GM23338 (cell line): ENCODE measurements around the gene CNTNAP2. TPM values are rescaled to one million over a fixed set of nuclear protein-coding genes. Genes with fewer than 3 reads are reported as not detected.

Source experiments
- ATAC-seq: fragments of 200-7000 bp; cut with Tn5 transposase; 3 replicates; pipeline ENCODE4 v1.9.1; 2020
- DNase-seq: peaks from one replicate; pipeline ENCODE4 v3.0.0-alpha.2; 2015; ENCODE audit warnings: low spot score
- H2AFZ ChIP-seq: fragments of 200-600 bp; sonication (generic); 2 replicates; pipeline ENCODE4 v1.8.0; 2016; ENCODE audit warnings: antibody characterized with exemption, mild to moderate bottlenecking, moderate library complexity
- H3F3A ChIP-seq: fragments of 200-600 bp; sonication (generic); replicated peaks from 2 replicates; pipeline ENCODE4 v1.8.0; 2017; ENCODE audit warnings: antibody characterized with exemption, mixed run types, low read depth
- H3K27ac ChIP-seq: fragments of 200-600 bp; sonication (generic); 2 replicates; pipeline ENCODE4 v1.6.1; 2016; ENCODE audit warnings: low read depth
- H3K27me3 ChIP-seq: fragments of 200-600 bp; sonication (generic); 2 replicates; pipeline ENCODE4 v1.8.0; 2016; ENCODE audit warnings: mild to moderate bottlenecking, mixed run types, moderate library complexity; ENCODE audit not compliant: insufficient read depth
- H3K36me3 ChIP-seq: fragments of 200-600 bp; sonication (generic); 2 replicates; pipeline ENCODE4 v1.8.0; 2016; ENCODE audit warnings: mild to moderate bottlenecking; ENCODE audit not compliant: insufficient read depth
- H3K4me1 ChIP-seq: fragments of 200-600 bp; sonication (generic); 2 replicates; pipeline ENCODE4 v1.8.0; 2016; ENCODE audit warnings: mild to moderate bottlenecking, moderate library complexity; ENCODE audit not compliant: insufficient read depth
- H3K4me2 ChIP-seq: fragments of 200-600 bp; sonication (generic); 2 replicates; pipeline ENCODE4 v1.7.1; 2017; ENCODE audit warnings: mixed run types
- H3K4me3 ChIP-seq: fragments of 200-600 bp; sonication (generic); 2 replicates; pipeline ENCODE4 v1.6.1; 2016; ENCODE audit warnings: mixed run types
- H3K79me2 ChIP-seq: fragments of 200-600 bp; sonication (generic); replicated peaks from 2 replicates; pipeline ENCODE4 v1.8.0; 2017; ENCODE audit warnings: mild to moderate bottlenecking; ENCODE audit not compliant: insufficient read depth
- H3K9me2 ChIP-seq: fragments of 200-600 bp; sonication (generic); 2 replicates; pipeline ENCODE4 v1.8.0; 2017; ENCODE audit not compliant: insufficient read depth
- H4K20me1 ChIP-seq: fragments of 200-600 bp; sonication (generic); replicated peaks from 2 replicates; pipeline ENCODE4 v1.8.0; 2017; ENCODE audit warnings: mild to moderate bottlenecking; ENCODE audit not compliant: insufficient read depth
- H3K27ac Mint-ChIP-seq: 2 replicates; pipeline ENCODE4 v1.8.0; 2020; ENCODE audit warnings: inconsistent platforms, mild to moderate bottlenecking, moderate library complexity, mixed read lengths
- H3K27me3 Mint-ChIP-seq: 3 replicates; pipeline ENCODE4 v1.8.0; 2022; ENCODE audit warnings: low read depth, mild to moderate bottlenecking, moderate library complexity, mixed read lengths, inconsistent platforms; ENCODE audit not compliant: insufficient read depth, poor library complexity
- H3K36me3 Mint-ChIP-seq: 3 replicates; pipeline ENCODE4 v1.8.0; 2021; ENCODE audit warnings: low read depth, mild to moderate bottlenecking, inconsistent platforms, moderate library complexity, mixed read lengths
- H3K4me1 Mint-ChIP-seq: 3 replicates; pipeline ENCODE4 v1.8.0; 2020; ENCODE audit warnings: mild to moderate bottlenecking, inconsistent platforms, mixed read lengths
- H3K4me3 Mint-ChIP-seq: 3 replicates; pipeline ENCODE4 v1.8.0; 2021; ENCODE audit warnings: moderate library complexity, mild to moderate bottlenecking, inconsistent platforms, mixed read lengths
- H3K9me3 Mint-ChIP-seq: 3 replicates; pipeline ENCODE4 v1.8.0; 2020; ENCODE audit warnings: moderate library complexity, mild to moderate bottlenecking, inconsistent platforms, mixed read lengths
- EZH2 ChIP-seq: fragments of 200-600 bp; sonication (generic); IDR thresholded peaks from one replicate; pipeline ENCODE4 v1.8.0; 2017; ENCODE audit warnings: antibody characterized with exemption, mild to moderate bottlenecking, low read depth; ENCODE audit not compliant: unreplicated experiment
- JUNB ChIP-seq: IDR thresholded peaks from one replicate; pipeline ENCODE4 v1.6.1; 2016; ENCODE audit warnings: antibody characterized with exemption; ENCODE audit not compliant: unreplicated experiment
- NANOG ChIP-seq: IDR thresholded peaks from 2 replicates; pipeline ENCODE4 v1.6.1; 2016; ENCODE audit warnings: antibody characterized with exemption, borderline replicate concordance
- POLR2AphosphoS5 ChIP-seq: IDR thresholded peaks from 2 replicates; pipeline ENCODE4 v1.6.1; 2016; ENCODE audit warnings: antibody characterized with exemption, low read depth
- STAT1 ChIP-seq: IDR thresholded peaks from one replicate; pipeline ENCODE4 v1.6.1; 2016; ENCODE audit warnings: antibody characterized with exemption; ENCODE audit not compliant: unreplicated experiment
- ZNF114 ChIP-seq: fragments of 250-450 bp; sonication (Bioruptor Pico); IDR thresholded peaks from 2 replicates; pipeline ENCODE4 v1.5.0; 2020; ENCODE audit warnings: mild to moderate bottlenecking, moderate library complexity
- ZNF331 ChIP-seq: fragments of 250-450 bp; sonication (Bioruptor Pico); IDR thresholded peaks from 2 replicates; pipeline ENCODE4 v1.5.0; 2020; ENCODE audit warnings: low read depth, mild to moderate bottlenecking, moderate library complexity
- polyA plus RNA-seq: library from polyadenylated mRNA; unstranded; fragments of >200 nt; fragmentation: Nextera tagmentation; extraction: Ambion mirVana; gene quantifications from 2 replicates; pipeline ENCODE4 v1.2.1, GENCODE V29; 2016
- total RNA-seq: library from RNA; depleted of rRNA; stranded (reverse); fragments of >200 nt; shearing (Covaris generic); gene quantifications from 2 replicates; pipeline ENCODE4 v1.2.3, GENCODE V29; 2014
- TF ChIP-seq, protein P1 (sequence below): IDR thresholded peaks from 2 replicates; pipeline ENCODE4 v1.6.1; 2016; ENCODE audit warnings: antibody characterized with exemption
- TF ChIP-seq, protein P2 (sequence below): fragments of 250-450 bp; sonication (Bioruptor Pico); IDR thresholded peaks from 2 replicates; pipeline ENCODE4 v1.5.0; 2020; ENCODE audit warnings: mild to moderate bottlenecking, moderate library complexity
- TF ChIP-seq, protein P3 (sequence below), 2 experiments: fragments of 200-600 bp in 1 of 2; sonication (generic) in 1 of 2; conservative IDR thresholded peaks; 2 replicates each; pipeline versions ENCODE4 v1.5.1 to v1.6.1; 2016 to 2017; ENCODE audit warnings: antibody characterized with exemption in 2 of 2, low read depth in 2 of 2, mild to moderate bottlenecking in 2 of 2, moderate library complexity in 1 of 2

CNTNAP2 gene
- total and polyA plus RNA-seq, 2 experiments from 2014 or later, result 38.2 to 61.3 TPM

DNA sequence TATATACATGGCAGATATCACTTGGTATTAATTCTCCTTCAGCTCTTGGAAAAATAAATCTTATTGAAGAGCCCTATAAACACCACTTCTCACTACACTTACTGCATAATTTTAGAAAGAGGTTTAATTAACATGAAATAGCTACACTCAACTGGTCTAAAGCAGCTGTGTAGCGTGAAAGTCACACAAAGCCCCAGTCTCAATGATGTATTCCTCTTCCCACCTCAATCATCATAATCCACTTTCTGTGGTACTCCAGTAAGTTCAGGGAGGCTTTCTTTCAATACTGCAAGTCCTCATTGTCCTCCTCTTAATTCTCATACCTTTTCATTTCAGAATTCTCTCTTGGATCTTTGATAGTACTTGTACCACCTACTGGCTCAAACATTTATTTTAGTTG, 688.0 kb downstream of the CNTNAP2 start:
- Mint-ChIP-seq H3K27me3 (no peaks in the 10 kb centered on the region), H3K4me3 (no peak overlapping the region), H3K36me3 (peaks cover under 1% of the 10 kb centered on the region; the same call in 1 of the 3 replicates), H3K9me3 (peaks cover 13% of the 10 kb centered on the region; the same call in 2 of the 3 replicates), H3K27ac (no peak overlapping the region), H3K4me1 (no peaks in the 10 kb centered on the region)
- H2AFZ ChIP-seq, result no peak overlapping the region
- DNase-seq (no peak), ATAC-seq (no peak)
- no peaks in the 10 kb centered on the region for H3K27me3 ChIP-seq
- no peaks in the 10 kb centered on the region for H3F3A ChIP-seq
- no peak overlapping the region for H3K27ac ChIP-seq
- H3K36me3 ChIP-seq, result no peaks in the 10 kb centered on the region; the same call in 1 of the 2 replicates
- no peak for TF ChIP-seq JUNB
- TF ChIP-seq EZH2, result no peak
- TF ChIP-seq ZNF331, result no peak
- TF ChIP-seq POLR2AphosphoS5, result no peak
- TF ChIP-seq, protein P1, sequence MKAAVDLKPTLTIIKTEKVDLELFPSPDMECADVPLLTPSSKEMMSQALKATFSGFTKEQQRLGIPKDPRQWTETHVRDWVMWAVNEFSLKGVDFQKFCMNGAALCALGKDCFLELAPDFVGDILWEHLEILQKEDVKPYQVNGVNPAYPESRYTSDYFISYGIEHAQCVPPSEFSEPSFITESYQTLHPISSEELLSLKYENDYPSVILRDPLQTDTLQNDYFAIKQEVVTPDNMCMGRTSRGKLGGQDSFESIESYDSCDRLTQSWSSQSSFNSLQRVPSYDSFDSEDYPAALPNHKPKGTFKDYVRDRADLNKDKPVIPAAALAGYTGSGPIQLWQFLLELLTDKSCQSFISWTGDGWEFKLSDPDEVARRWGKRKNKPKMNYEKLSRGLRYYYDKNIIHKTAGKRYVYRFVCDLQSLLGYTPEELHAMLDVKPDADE, result no peak
- no peak for TF ChIP-seq STAT1
- TF ChIP-seq, protein P2, sequence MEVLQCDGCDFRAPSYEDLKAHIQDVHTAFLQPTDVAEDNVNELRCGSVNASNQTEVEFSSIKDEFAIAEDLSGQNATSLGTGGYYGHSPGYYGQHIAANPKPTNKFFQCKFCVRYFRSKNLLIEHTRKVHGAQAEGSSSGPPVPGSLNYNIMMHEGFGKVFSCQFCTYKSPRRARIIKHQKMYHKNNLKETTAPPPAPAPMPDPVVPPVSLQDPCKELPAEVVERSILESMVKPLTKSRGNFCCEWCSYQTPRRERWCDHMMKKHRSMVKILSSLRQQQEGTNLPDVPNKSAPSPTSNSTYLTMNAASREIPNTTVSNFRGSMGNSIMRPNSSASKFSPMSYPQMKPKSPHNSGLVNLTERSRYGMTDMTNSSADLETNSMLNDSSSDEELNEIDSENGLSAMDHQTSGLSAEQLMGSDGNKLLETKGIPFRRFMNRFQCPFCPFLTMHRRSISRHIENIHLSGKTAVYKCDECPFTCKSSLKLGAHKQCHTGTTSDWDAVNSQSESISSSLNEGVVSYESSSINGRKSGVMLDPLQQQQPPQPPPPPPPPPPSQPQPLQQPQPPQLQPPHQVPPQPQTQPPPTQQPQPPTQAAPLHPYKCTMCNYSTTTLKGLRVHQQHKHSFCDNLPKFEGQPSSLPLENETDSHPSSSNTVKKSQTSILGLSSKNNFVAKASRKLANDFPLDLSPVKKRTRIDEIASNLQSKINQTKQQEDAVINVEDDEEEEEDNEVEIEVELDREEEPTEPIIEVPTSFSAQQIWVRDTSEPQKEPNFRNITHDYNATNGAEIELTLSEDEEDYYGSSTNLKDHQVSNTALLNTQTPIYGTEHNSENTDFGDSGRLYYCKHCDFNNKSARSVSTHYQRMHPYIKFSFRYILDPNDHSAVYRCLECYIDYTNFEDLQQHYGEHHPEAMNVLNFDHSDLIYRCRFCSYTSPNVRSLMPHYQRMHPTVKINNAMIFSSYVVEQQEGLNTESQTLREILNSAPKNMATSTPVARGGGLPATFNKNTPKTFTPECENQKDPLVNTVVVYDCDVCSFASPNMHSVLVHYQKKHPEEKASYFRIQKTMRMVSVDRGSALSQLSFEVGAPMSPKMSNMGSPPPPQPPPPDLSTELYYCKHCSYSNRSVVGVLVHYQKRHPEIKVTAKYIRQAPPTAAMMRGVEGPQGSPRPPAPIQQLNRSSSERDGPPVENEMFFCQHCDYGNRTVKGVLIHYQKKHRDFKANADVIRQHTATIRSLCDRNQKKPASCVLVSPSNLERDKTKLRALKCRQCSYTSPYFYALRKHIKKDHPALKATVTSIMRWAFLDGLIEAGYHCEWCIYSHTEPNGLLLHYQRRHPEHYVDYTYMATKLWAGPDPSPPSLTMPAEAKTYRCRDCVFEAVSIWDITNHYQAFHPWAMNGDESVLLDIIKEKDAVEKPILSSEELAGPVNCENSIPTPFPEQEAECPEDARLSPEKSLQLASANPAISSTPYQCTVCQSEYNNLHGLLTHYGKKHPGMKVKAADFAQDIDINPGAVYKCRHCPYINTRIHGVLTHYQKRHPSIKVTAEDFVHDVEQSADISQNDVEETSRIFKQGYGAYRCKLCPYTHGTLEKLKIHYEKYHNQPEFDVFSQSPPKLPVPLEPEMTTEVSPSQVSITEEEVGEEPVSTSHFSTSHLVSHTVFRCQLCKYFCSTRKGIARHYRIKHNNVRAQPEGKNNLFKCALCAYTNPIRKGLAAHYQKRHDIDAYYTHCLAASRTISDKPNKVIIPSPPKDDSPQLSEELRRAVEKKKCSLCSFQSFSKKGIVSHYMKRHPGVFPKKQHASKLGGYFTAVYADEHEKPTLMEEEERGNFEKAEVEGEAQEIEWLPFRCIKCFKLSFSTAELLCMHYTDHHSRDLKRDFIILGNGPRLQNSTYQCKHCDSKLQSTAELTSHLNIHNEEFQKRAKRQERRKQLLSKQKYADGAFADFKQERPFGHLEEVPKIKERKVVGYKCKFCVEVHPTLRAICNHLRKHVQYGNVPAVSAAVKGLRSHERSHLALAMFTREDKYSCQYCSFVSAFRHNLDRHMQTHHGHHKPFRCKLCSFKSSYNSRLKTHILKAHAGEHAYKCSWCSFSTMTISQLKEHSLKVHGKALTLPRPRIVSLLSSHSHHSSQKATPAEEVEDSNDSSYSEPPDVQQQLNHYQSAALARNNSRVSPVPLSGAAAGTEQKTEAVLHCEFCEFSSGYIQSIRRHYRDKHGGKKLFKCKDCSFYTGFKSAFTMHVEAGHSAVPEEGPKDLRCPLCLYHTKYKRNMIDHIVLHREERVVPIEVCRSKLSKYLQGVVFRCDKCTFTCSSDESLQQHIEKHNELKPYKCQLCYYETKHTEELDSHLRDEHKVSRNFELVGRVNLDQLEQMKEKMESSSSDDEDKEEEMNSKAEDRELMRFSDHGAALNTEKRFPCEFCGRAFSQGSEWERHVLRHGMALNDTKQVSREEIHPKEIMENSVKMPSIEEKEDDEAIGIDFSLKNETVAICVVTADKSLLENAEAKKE (CRISPR knock-in tag), result no peak
- TF ChIP-seq NANOG, result no peak
- TF ChIP-seq, protein P3, sequence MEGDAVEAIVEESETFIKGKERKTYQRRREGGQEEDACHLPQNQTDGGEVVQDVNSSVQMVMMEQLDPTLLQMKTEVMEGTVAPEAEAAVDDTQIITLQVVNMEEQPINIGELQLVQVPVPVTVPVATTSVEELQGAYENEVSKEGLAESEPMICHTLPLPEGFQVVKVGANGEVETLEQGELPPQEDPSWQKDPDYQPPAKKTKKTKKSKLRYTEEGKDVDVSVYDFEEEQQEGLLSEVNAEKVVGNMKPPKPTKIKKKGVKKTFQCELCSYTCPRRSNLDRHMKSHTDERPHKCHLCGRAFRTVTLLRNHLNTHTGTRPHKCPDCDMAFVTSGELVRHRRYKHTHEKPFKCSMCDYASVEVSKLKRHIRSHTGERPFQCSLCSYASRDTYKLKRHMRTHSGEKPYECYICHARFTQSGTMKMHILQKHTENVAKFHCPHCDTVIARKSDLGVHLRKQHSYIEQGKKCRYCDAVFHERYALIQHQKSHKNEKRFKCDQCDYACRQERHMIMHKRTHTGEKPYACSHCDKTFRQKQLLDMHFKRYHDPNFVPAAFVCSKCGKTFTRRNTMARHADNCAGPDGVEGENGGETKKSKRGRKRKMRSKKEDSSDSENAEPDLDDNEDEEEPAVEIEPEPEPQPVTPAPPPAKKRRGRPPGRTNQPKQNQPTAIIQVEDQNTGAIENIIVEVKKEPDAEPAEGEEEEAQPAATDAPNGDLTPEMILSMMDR (conservative IDR thresholded peaks at IDR 0.05; ENCODE audit: low read depth in 2 of 2), result no peak
- no peak for TF ChIP-seq ZNF114
- H3K9me2 ChIP-seq, result peaks cover 3% of the 10 kb centered on the region; the same call in 1 of the 2 replicates
- H3K4me3 ChIP-seq, result no peak overlapping the region
- H3K79me2 ChIP-seq, result no peaks in the 10 kb centered on the region
- H3K4me2 ChIP-seq, result no peak overlapping the region
- no peaks in the 10 kb centered on the region for H4K20me1 ChIP-seq
- no peaks in the 10 kb centered on the region for H3K4me1 ChIP-seq
